HG02885 (cell line): ENCODE results near the gene MLXIPL.
"Not testable (repeated sequence)": the region's sequence is repeated elsewhere in the genome, so short reads cannot be mapped to it uniquely, and the experiment has no call there.

ENCODE experiments used
- ATAC-seq: cut with Tn5 transposase; IDR thresholded peaks from one replicate; pipeline ENCODE4 v1.9.1; 2021; ENCODE audit warnings: mild to moderate bottlenecking; ENCODE audit not compliant: unreplicated experiment, poor library complexity

MLXIPL gene

GRCh38 chr7:73646785-73647724 is 22.7 kb upstream of the MLXIPL start:
- no peak for ATAC-seq

GRCh38 chr7:73645643-73646174 is 21.4 kb upstream of the MLXIPL start:
- no peak for ATAC-seq

GRCh38 chr7:73644688-73645286 is 20.5 kb upstream of the MLXIPL start:
- ATAC-seq, result no peak

GRCh38 chr7:73642834-73643233 is 18.5 kb upstream of the MLXIPL start:
- no peak for ATAC-seq

- ATAC-seq, result no peak
Observed at GRCh38 chr7:73638911-73639310, 14.6 kb upstream of the MLXIPL start.

- ATAC-seq, result no peak
Observed at GRCh38 chr7:73635428-73636200, 11.3 kb upstream of the MLXIPL start.

- ATAC-seq, result no peak
Observed at GRCh38 chr7:73633844-73634243, 9.5 kb upstream of the MLXIPL start.

- ATAC-seq, result no peak
Observed at GRCh38 chr7:73633323-73633722, 9.0 kb upstream of the MLXIPL start.

- no peak for ATAC-seq
Observed at GRCh38 chr7:73631558-73631957, 7.2 kb upstream of the MLXIPL start.

- ATAC-seq, result no peak
Observed at GRCh38 chr7:73628504-73628903, 4.2 kb upstream of the MLXIPL start.

GRCh38 chr7:73626814-73627213 is 2.5 kb upstream of the MLXIPL start:
- ATAC-seq, result no peak

- no peak for ATAC-seq
Observed at GRCh38 chr7:73625276-73625675, 954 bp upstream of the MLXIPL start.

GRCh38 chr7:73624669-73625001 is 313 bp upstream of the MLXIPL start:
- no peak for ATAC-seq

- ATAC-seq, result no peak
Observed at GRCh38 chr7:73622909-73623797, 1.2 kb downstream of the MLXIPL start.

- ATAC-seq, result no peak
Observed at GRCh38 chr7:73622527-73622908, 1.8 kb downstream of the MLXIPL start.

- ATAC-seq, result no peak
Observed at GRCh38 chr7:73621168-73622063, 2.9 kb downstream of the MLXIPL start.

GRCh38 chr7:73619394-73619793 is 4.9 kb downstream of the MLXIPL start:
- not testable (repeated sequence) for ATAC-seq

GRCh38 chr7:73618538-73618937 is 5.8 kb downstream of the MLXIPL start:
- ATAC-seq, result no peak

- not testable (repeated sequence) for ATAC-seq
Observed at GRCh38 chr7:73617520-73617919, 6.8 kb downstream of the MLXIPL start.
